ENCODE data around the gene KIF11. TPM values are rescaled to one million over a fixed set of nuclear protein-coding genes. Genes with fewer than 3 reads are reported as not detected.

The KIF11 gene
- total RNA-seq, 1 donor from 2014 or later, result 1.8 TPM

DNA sequence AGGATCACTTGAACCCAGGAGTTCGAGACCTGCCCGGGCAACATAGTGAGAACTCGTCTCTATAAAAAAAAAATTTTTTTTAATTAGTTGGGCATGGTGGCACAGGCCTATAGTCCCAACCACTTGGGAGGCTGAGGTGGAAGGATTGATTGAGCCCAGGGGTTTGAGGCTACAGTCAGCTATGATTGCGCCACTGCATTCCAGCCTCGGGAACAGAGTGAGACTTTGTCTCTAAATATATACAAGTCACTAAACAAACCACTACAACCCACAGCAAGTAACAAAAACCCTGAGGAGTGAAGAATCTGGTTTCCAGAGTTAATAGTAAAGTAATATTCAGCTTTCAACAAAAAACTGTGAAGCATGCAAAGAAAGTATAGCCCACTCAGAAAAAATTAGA, 64.1 kb downstream of the KIF11 start:
- no peak overlapping the region for H3K27ac ChIP-seq
- no peaks in the 10 kb centered on the region for H3K4me1 ChIP-seq
- DNase-seq (no peak), ATAC-seq (no peak)
- TF ChIP-seq, protein P1, sequence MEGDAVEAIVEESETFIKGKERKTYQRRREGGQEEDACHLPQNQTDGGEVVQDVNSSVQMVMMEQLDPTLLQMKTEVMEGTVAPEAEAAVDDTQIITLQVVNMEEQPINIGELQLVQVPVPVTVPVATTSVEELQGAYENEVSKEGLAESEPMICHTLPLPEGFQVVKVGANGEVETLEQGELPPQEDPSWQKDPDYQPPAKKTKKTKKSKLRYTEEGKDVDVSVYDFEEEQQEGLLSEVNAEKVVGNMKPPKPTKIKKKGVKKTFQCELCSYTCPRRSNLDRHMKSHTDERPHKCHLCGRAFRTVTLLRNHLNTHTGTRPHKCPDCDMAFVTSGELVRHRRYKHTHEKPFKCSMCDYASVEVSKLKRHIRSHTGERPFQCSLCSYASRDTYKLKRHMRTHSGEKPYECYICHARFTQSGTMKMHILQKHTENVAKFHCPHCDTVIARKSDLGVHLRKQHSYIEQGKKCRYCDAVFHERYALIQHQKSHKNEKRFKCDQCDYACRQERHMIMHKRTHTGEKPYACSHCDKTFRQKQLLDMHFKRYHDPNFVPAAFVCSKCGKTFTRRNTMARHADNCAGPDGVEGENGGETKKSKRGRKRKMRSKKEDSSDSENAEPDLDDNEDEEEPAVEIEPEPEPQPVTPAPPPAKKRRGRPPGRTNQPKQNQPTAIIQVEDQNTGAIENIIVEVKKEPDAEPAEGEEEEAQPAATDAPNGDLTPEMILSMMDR (IDR thresholded peaks at IDR 0.05), result no peak
- H3K4me3 ChIP-seq, result no peak overlapping the region
- H3K9me3 ChIP-seq, result peaks cover 4% of the 10 kb centered on the region
- no peaks in the 10 kb centered on the region for H3K27me3 ChIP-seq (ENCODE audit: low read depth)
- H3K36me3 ChIP-seq, result no peaks in the 10 kb centered on the region
- intact Hi-C loops (cut with DNase I), result no loop called here

DNA sequence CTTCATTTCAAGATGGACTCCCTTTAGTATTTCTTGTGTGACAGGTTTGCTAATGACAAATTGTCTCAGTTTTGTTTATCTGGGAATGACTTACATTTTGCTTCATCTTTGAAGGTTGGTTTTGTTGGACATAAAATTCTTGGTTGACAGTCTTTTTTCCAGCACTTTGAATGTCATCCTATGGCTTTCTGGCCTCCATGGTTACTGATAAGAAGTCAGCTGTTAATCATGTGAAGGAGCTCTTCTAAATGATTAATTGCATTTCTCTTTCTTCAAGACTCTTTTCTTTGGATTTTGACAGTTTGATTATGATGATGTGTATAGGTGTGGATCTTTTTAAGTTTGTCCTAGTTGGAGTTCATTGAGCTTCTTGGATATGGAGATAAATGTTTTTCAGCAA, 69.9 kb downstream of the KIF11 start:
- Histone ChIP-seq H3K27me3 (ENCODE audit: low read depth) (no peaks in the 10 kb centered on the region), H3K27ac (no peak overlapping the region), H3K9me3 (peaks cover 24% of the 10 kb centered on the region), H3K4me3 (no peak overlapping the region), H3K4me1 (no peaks in the 10 kb centered on the region), H3K36me3 (no peaks in the 10 kb centered on the region)
- intact Hi-C loops (cut with DNase I), result no loop called here
- ATAC-seq (no peak), DNase-seq (no peak)
- TF ChIP-seq, protein P1 (IDR thresholded peaks at IDR 0.05), result no peak

DNA sequence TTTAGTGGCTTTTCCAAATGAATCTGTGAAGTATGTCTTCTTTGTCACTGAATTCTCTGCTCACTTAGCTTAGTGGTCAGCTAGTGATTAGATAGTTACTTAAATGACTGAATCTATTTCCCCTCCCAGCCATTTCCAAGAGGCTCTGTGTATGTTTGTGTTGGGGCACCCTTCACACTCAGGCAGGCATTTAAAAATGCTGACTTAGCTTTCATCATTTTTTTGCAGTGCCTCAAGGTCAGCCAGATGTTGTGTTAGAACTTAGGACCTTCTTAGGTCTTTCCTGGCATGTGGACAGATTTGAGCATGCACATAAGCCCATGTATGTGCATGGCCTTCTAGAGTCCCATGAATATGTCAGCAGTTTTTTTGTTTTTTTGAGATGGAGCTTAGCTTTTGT, 71.4 kb downstream of the KIF11 start:
- Histone ChIP-seq H3K4me1 (no peaks in the 10 kb centered on the region), H3K27me3 (ENCODE audit: low read depth) (no peaks in the 10 kb centered on the region), H3K36me3 (no peaks in the 10 kb centered on the region), H3K9me3 (peaks cover 24% of the 10 kb centered on the region), H3K4me3 (no peak overlapping the region), H3K27ac (no peak overlapping the region)
- DNase-seq (no peak), ATAC-seq (no peak)
- TF ChIP-seq, protein P1 (IDR thresholded peaks at IDR 0.05), result no peak
- intact Hi-C loops (cut with DNase I), result no loop called here

DNA sequence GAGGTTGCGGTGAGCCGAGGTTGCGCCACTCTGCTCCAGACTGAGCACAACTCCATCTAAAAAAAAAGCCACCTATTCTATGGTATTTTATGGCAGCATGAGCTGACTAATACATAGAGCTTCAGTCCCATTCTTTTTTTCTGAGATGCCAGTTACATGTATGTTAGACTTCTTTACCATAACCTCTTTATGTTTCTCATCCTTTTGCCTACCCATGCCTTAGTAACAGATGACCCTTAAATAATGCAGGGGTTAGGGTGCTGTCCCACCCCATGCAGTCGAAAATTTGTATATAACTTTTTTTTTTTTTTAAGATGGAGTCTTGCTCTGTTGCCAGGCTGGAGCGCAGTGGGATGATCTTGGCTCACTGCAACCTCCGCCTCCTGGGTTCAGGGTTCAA, 74.1 kb downstream of the KIF11 start:
- TF ChIP-seq, protein P1 (IDR thresholded peaks at IDR 0.05), result no peak
- intact Hi-C loops (cut with DNase I), result no loop called here
- peaks cover 19% of the 10 kb centered on the region for H3K9me3 ChIP-seq
- H3K36me3 ChIP-seq, result no peaks in the 10 kb centered on the region
- H3K4me3 ChIP-seq, result no peak overlapping the region
- H3K4me1 ChIP-seq, result no peaks in the 10 kb centered on the region
- no peaks in the 10 kb centered on the region for H3K27me3 ChIP-seq (ENCODE audit: low read depth)
- no peak overlapping the region for H3K27ac ChIP-seq
- DNase-seq (no peak), ATAC-seq (no peak)

DNA sequence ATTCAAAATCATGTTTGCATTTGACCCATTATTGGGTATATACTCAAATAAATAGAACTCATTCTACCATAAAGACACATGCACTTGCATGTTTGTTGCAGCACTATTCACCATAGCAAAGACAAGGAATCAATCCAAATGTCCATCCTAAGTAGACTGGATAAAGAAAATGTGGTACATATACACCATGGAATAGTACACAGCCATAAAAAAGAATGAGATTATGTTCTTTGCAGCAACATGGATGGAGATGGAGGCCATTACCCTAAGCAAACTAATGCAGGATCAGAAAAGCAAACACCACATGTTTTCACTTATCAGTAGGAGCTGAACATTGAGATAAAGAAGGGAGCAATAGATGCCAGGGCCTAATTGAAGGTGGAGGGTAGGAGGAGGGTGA, 84.8 kb downstream of the KIF11 start:
- intact Hi-C loops (cut with DNase I), result no loop called here
- no peaks in the 10 kb centered on the region for H3K4me1 ChIP-seq
- no peak overlapping the region for H3K4me3 ChIP-seq
- ATAC-seq, result no peak
- no peak overlapping the region for H3K27ac ChIP-seq
- no peaks in the 10 kb centered on the region for H3K27me3 ChIP-seq (ENCODE audit: low read depth)
- TF ChIP-seq, protein P1 (IDR thresholded peaks at IDR 0.05), result no peak
- no peak for DNase-seq
- H3K9me3 ChIP-seq, result no peaks in the 10 kb centered on the region
- H3K36me3 ChIP-seq, result no peaks in the 10 kb centered on the region

DNA sequence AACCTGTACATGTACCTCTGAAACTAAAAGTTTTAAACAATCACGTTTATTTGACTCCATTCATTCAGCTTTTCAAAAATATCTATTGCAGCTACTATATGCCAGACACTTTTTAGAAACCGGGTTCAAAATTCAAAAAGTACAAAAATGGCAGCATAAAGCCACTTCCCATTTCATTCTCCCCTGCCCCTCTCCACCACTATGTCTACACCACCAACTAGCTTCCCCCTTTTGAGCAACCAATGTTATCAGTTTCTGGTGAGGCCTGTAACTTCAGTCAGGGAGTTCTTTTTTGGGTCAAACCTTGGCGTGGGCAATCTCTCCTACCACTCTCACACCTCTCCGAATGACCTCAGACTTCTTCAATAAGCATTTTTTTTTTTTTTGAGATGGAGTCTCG, 85.3 kb downstream of the KIF11 start:
- ATAC-seq, result no peak
- no peak for DNase-seq
- H3K27ac ChIP-seq, result no peak overlapping the region
- H3K36me3 ChIP-seq, result no peaks in the 10 kb centered on the region
- H3K9me3 ChIP-seq, result no peaks in the 10 kb centered on the region
- H3K4me1 ChIP-seq, result no peaks in the 10 kb centered on the region
- H3K27me3 ChIP-seq (ENCODE audit: low read depth), result no peaks in the 10 kb centered on the region
- H3K4me3 ChIP-seq, result no peak overlapping the region
- intact Hi-C loops (cut with DNase I), result no loop called here
- TF ChIP-seq, protein P1 (IDR thresholded peaks at IDR 0.05), result no peak

All from lower lobe of right lung (tissue), 2 donors.